Activated CD8-positive, alpha-beta memory T cell treated with anti-CD3 and anti-CD28 coated beads, Interleukin-2, amount 10 ng/mL, durations not matched to agents 7 days and 5 days (primary cell): ENCODE measurements around the gene FBXO9. TPM values are rescaled to one million over a fixed set of nuclear protein-coding genes. Genes with fewer than 3 reads are reported as not detected.

Experiments
- ATAC-seq: fragments of 150-1000 bp; cut with Tn5 transposase; one replicate; pipeline ENCODE4 v1.10.0; 2021; ENCODE audit warnings: moderate library complexity
- CTCF ChIA-PET: fragments of 350-600 bp; sonication (Branson Sonifier 250); formaldehyde crosslinking; loops from one replicate; lab custom pipeline; 2021; ENCODE audit warnings: antibody characterized with exemption; lab: Charles Lee
- DNase-seq: peaks from one replicate; pipeline ENCODE4 v3.0.0-alpha.2; 2020
- H3K27ac Mint-ChIP-seq: one replicate; pipeline ENCODE4 v1.8.0; 2021; ENCODE audit warnings: mild to moderate bottlenecking, mixed read lengths
- H3K27me3 Mint-ChIP-seq: one replicate; pipeline ENCODE4 v1.8.0; 2021; ENCODE audit warnings: mixed read lengths
- H3K36me3 Mint-ChIP-seq: one replicate; pipeline ENCODE4 v1.8.0; 2021; ENCODE audit warnings: mild to moderate bottlenecking, mixed read lengths
- H3K4me1 Mint-ChIP-seq: one replicate; pipeline ENCODE4 v1.8.0; 2021; ENCODE audit warnings: mixed read lengths
- H3K4me3 Mint-ChIP-seq: one replicate; pipeline ENCODE4 v1.8.0; 2021; ENCODE audit warnings: mild to moderate bottlenecking, moderate library complexity, mixed read lengths
- H3K9me3 Mint-ChIP-seq: one replicate; pipeline ENCODE4 v1.8.0; 2022; ENCODE audit warnings: low read depth, mixed read lengths
- total RNA-seq, 2 experiments: library from RNA; stranded (reverse); gene quantifications; one replicate each; pipeline ENCODE4 v1.2.3, GENCODE V29; 2021

The FBXO9 gene
- total RNA-seq, 2 experiments from 2014 or later = 61.8 to 67.3 TPM

GRCh38 chr6:53112404-53112803 is 47.2 kb downstream of the FBXO9 start:
- Mint-ChIP-seq H3K36me3 (no peaks in the 10 kb centered on the region), H3K9me3 (no peaks in the 10 kb centered on the region), H3K4me3 (no peak overlapping the region), H3K27ac (peak overlapping the region; percentile 12), H3K27me3 (peaks cover 4% of the 10 kb centered on the region), H3K4me1 (peaks cover 30% of the 10 kb centered on the region)
- peak; percentile 63 for DNase-seq
- CTCF ChIA-PET = interaction anchor here (0.8 to 1.1 kb wide), 2 partner anchors 46 to 623 kb away, joined by 3 to 4 read pairs; no protein-coding TSS in a partner anchor
- ATAC-seq = no peak

- no peak overlapping the region for H3K4me3 Mint-ChIP-seq
- CTCF ChIA-PET = interaction anchor here (0.8 to 1.1 kb wide), 2 partner anchors 47 to 623 kb away, joined by 3 to 4 read pairs; no protein-coding TSS in a partner anchor
Measured at GRCh38 chr6:53112871-53113270, 47.7 kb downstream of the FBXO9 start.

GRCh38 chr6:53113742-53114141 is 48.5 kb downstream of the FBXO9 start:
- Mint-ChIP-seq H3K9me3 (no peaks in the 10 kb centered on the region), H3K27ac (no peak overlapping the region), H3K27me3 (peaks cover 4% of the 10 kb centered on the region), H3K36me3 (no peaks in the 10 kb centered on the region), H3K4me3 (no peak overlapping the region), H3K4me1 (peaks cover 30% of the 10 kb centered on the region)
- CTCF ChIA-PET = interaction anchor here (0.5 to 1.2 kb wide), 2 partner anchors 9 to 26 kb away, joined by 3 read pairs; no protein-coding TSS in a partner anchor
- ATAC-seq (no peak), DNase-seq (no peak)

More at GRCh38 chr6:53112871-53113270, 47.7 kb downstream of the FBXO9 start:
- ATAC-seq (no peak), DNase-seq (no peak)
- no peak overlapping the region for H3K27ac Mint-ChIP-seq
- H3K4me1 Mint-ChIP-seq = peaks cover 30% of the 10 kb centered on the region
- no peaks in the 10 kb centered on the region for H3K9me3 Mint-ChIP-seq
- H3K27me3 Mint-ChIP-seq = peaks cover 4% of the 10 kb centered on the region
- no peaks in the 10 kb centered on the region for H3K36me3 Mint-ChIP-seq

- H3K4me1 Mint-ChIP-seq = peaks cover 17% of the 10 kb centered on the region
- CTCF ChIA-PET = interaction anchor here (0.9 kb wide), 1 partner anchor 16 kb away, joined by 3 read pairs; no protein-coding TSS in a partner anchor
- DNase-seq (no peak), ATAC-seq (no peak)
- no peaks in the 10 kb centered on the region for H3K9me3 Mint-ChIP-seq
- no peak overlapping the region for H3K4me3 Mint-ChIP-seq
- H3K27me3 Mint-ChIP-seq = peaks cover 6% of the 10 kb centered on the region
- no peaks in the 10 kb centered on the region for H3K36me3 Mint-ChIP-seq
- H3K27ac Mint-ChIP-seq = no peak overlapping the region
Measured at GRCh38 chr6:53115113-53115512, 49.9 kb downstream of the FBXO9 start.

- H3K9me3 Mint-ChIP-seq = no peaks in the 10 kb centered on the region
- H3K27ac Mint-ChIP-seq = no peak overlapping the region
- CTCF ChIA-PET = no interaction called here
- peaks cover 11% of the 10 kb centered on the region for H3K4me1 Mint-ChIP-seq
- no peak for ATAC-seq
- peaks cover 10% of the 10 kb centered on the region for H3K27me3 Mint-ChIP-seq
- no peak overlapping the region for H3K4me3 Mint-ChIP-seq
- DNase-seq = no peak
- H3K36me3 Mint-ChIP-seq = no peaks in the 10 kb centered on the region
Measured at GRCh38 chr6:53115741-53116140, 50.5 kb downstream of the FBXO9 start.

- Mint-ChIP-seq H3K4me1 (no peaks in the 10 kb centered on the region), H3K36me3 (no peaks in the 10 kb centered on the region), H3K9me3 (no peaks in the 10 kb centered on the region), H3K27ac (no peak overlapping the region), H3K4me3 (no peak overlapping the region), H3K27me3 (peaks cover 7% of the 10 kb centered on the region)
- ATAC-seq = no peak
- CTCF ChIA-PET = no interaction called here
- no peak for DNase-seq
Measured at GRCh38 chr6:53119349-53119748, 54.1 kb downstream of the FBXO9 start.

GRCh38 chr6:53119772-53120409 is 54.7 kb downstream of the FBXO9 start:
- Mint-ChIP-seq H3K4me1 (no peaks in the 10 kb centered on the region), H3K4me3 (no peak overlapping the region)
- no peak for ATAC-seq

GRCh38 chr6:53124131-53124800 is 59.1 kb downstream of the FBXO9 start:
- no peak overlapping the region for H3K4me3 Mint-ChIP-seq
- ATAC-seq (no peak), DNase-seq (no peak)
- no peaks in the 10 kb centered on the region for H3K4me1 Mint-ChIP-seq
- H3K27me3 Mint-ChIP-seq = peaks cover 30% of the 10 kb centered on the region
- CTCF ChIA-PET = no interaction called here
- H3K27ac Mint-ChIP-seq = no peak overlapping the region
- H3K9me3 Mint-ChIP-seq = no peaks in the 10 kb centered on the region
- H3K36me3 Mint-ChIP-seq = no peaks in the 10 kb centered on the region

More at GRCh38 chr6:53119772-53120409, 54.7 kb downstream of the FBXO9 start:
- Mint-ChIP-seq H3K9me3 (no peaks in the 10 kb centered on the region), H3K27ac (no peak overlapping the region), H3K36me3 (no peaks in the 10 kb centered on the region), H3K27me3 (peaks cover 6% of the 10 kb centered on the region)
- no peak for DNase-seq
- CTCF ChIA-PET = no interaction called here

- H3K27me3 Mint-ChIP-seq = peaks cover 35% of the 10 kb centered on the region
- H3K27ac Mint-ChIP-seq = no peak overlapping the region
- H3K9me3 Mint-ChIP-seq = no peaks in the 10 kb centered on the region
- CTCF ChIA-PET = no interaction called here
- no peak overlapping the region for H3K4me3 Mint-ChIP-seq
- no peak for ATAC-seq
- no peaks in the 10 kb centered on the region for H3K36me3 Mint-ChIP-seq
- no peaks in the 10 kb centered on the region for H3K4me1 Mint-ChIP-seq
- no peak for DNase-seq
Measured at GRCh38 chr6:53125276-53125675, 60.1 kb downstream of the FBXO9 start.

GRCh38 chr6:53128842-53129241 is 63.6 kb downstream of the FBXO9 start:
- DNase-seq (no peak), ATAC-seq (no peak)
- no peak overlapping the region for H3K27ac Mint-ChIP-seq
- no peak overlapping the region for H3K4me3 Mint-ChIP-seq
- no peaks in the 10 kb centered on the region for H3K36me3 Mint-ChIP-seq
- peaks cover 32% of the 10 kb centered on the region for H3K27me3 Mint-ChIP-seq
- no peaks in the 10 kb centered on the region for H3K9me3 Mint-ChIP-seq
- CTCF ChIA-PET = no interaction called here
- H3K4me1 Mint-ChIP-seq = no peaks in the 10 kb centered on the region

GRCh38 chr6:53130569-53131290 is 65.5 kb downstream of the FBXO9 start:
- DNase-seq (no peak), ATAC-seq (no peak)
- CTCF ChIA-PET = no interaction called here

GRCh38 chr6:53133961-53134360 is 68.8 kb downstream of the FBXO9 start:
- no peak overlapping the region for H3K27ac Mint-ChIP-seq
- H3K4me3 Mint-ChIP-seq = no peak overlapping the region
- peaks cover 17% of the 10 kb centered on the region for H3K27me3 Mint-ChIP-seq
- H3K4me1 Mint-ChIP-seq = no peaks in the 10 kb centered on the region
- H3K9me3 Mint-ChIP-seq = no peaks in the 10 kb centered on the region
- H3K36me3 Mint-ChIP-seq = no peaks in the 10 kb centered on the region
- ATAC-seq = no peak
- CTCF ChIA-PET = no interaction called here
- no peak for DNase-seq

More at GRCh38 chr6:53130569-53131290, 65.5 kb downstream of the FBXO9 start:
- Mint-ChIP-seq H3K9me3 (no peaks in the 10 kb centered on the region), H3K4me3 (no peak overlapping the region), H3K36me3 (no peaks in the 10 kb centered on the region), H3K27me3 (peaks cover 28% of the 10 kb centered on the region), H3K4me1 (no peaks in the 10 kb centered on the region), H3K27ac (no peak overlapping the region)

GRCh38 chr6:53134601-53135235 is 69.5 kb downstream of the FBXO9 start:
- Mint-ChIP-seq H3K9me3 (no peaks in the 10 kb centered on the region), H3K4me3 (no peak overlapping the region), H3K27me3 (peaks cover 14% of the 10 kb centered on the region), H3K27ac (no peak overlapping the region), H3K4me1 (no peaks in the 10 kb centered on the region), H3K36me3 (no peaks in the 10 kb centered on the region)
- CTCF ChIA-PET = no interaction called here
- ATAC-seq = no peak
- no peak for DNase-seq
